NCI-H510A treated with DMSO at 0.1 percent for 48 hours (cell line): ENCODE measurements around the gene HOXB5.

ENCODE experiments used
- DNase-seq: peaks from one replicate; lab custom pipeline; 2025; lab: John Stamatoyannopoulos, UW

The HOXB5 gene

GRCh38 chr17:48559122-48559839, 34.3 kb downstream of the HOXB5 start:
- DNase-seq = no peak

- DNase-seq = no peak
These were observed 34.8 kb downstream of the HOXB5 start for GRCh38 chr17:48558831-48559121.

GRCh38 chr17:48558057-48558830, 35.3 kb downstream of the HOXB5 start:
- no peak for DNase-seq

GRCh38 chr17:48556576-48557401, 36.8 kb downstream of the HOXB5 start:
- no peak for DNase-seq

GRCh38 chr17:48556229-48556575, 37.4 kb downstream of the HOXB5 start:
- no peak for DNase-seq

- DNase-seq = peak; percentile 88
These were observed 38.0 kb downstream of the HOXB5 start for GRCh38 chr17:48555258-48556228.

- no peak for DNase-seq
These were observed 38.9 kb downstream of the HOXB5 start for GRCh38 chr17:48554412-48555257.

GRCh38 chr17:48553826-48554225, 39.8 kb downstream of the HOXB5 start:
- DNase-seq = no peak

- no peak for DNase-seq
These were observed 40.4 kb downstream of the HOXB5 start for GRCh38 chr17:48553190-48553547.

GRCh38 chr17:48552466-48553189, 41.0 kb downstream of the HOXB5 start:
- no peak for DNase-seq

- no peak for DNase-seq
These were observed 41.7 kb downstream of the HOXB5 start for GRCh38 chr17:48551596-48552465.

- DNase-seq = no peak
These were observed 42.4 kb downstream of the HOXB5 start for GRCh38 chr17:48551214-48551555.

GRCh38 chr17:48550502-48551213, 42.9 kb downstream of the HOXB5 start:
- DNase-seq = no peak

GRCh38 chr17:48549914-48550501, 43.6 kb downstream of the HOXB5 start:
- no peak for DNase-seq

GRCh38 chr17:48549281-48549630, 44.3 kb downstream of the HOXB5 start:
- DNase-seq = no peak

- no peak for DNase-seq
These were observed 44.9 kb downstream of the HOXB5 start for GRCh38 chr17:48548523-48549280.

GRCh38 chr17:48547808-48548522, 45.6 kb downstream of the HOXB5 start:
- no peak for DNase-seq
